ENCODE results near the gene SNX18. TPM values are rescaled to one million over a fixed set of nuclear protein-coding genes. Genes with fewer than 3 reads are reported as not detected.

SNX18 gene
- total and polyA plus RNA-seq, 2 of the 4 experiments (the other 2 are of a cell fraction) = 31.2 to 50.0 TPM

DNA sequence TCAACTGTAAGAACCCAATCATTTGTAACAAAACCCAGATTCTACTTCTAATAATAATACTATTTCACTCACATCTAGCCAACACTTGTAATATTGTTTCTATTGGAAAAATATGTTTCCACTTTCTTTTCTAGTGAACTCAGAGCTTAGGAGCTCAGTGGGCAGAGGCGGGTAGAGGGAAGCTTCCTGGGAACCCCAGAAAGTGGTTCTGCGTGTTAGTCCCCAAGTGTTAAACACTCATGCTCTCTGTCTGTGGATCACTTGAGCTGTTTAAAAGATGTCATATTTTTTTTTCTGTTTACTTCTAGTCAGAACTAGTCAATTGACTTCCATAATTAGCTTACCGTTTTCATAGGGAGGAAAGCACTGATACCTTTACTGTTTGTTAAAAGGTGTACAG is 20.6 kb downstream of the SNX18 start:
- no CpG with 5 or more reads among the region's 3 CpGs for WGBS, 2 experiments (ENCODE audit: extremely low coverage in 2 of 2, insufficient read length in 1 of 2)
- no peaks in the 10 kb centered on the region for H3K9me3 ChIP-seq (ENCODE audit: control insufficient read depth, insufficient read depth, low read length)
- H3K9me1 ChIP-seq (ENCODE audit: insufficient read depth, low read length) = peaks cover 26% of the 10 kb centered on the region
- BruUV-seq (replicated peaks) = no TSS peak
- no peak overlapping the region for H3K56ac ChIP-seq (ENCODE audit: extremely low read depth, insufficient read depth, low read length)
- ATAC-seq (ENCODE audit: low read depth) (no peak), DNase-seq (no peak)
- H3K18ac ChIP-seq (ENCODE audit: low read depth, low read length) = no peak overlapping the region
- H2BK20ac ChIP-seq (ENCODE audit: low read depth, low read length) = no peak overlapping the region
- H3K14ac ChIP-seq (replicated peaks; ENCODE audit: low read depth, low read length) = no peak overlapping the region
- no peak overlapping the region for H3K27ac ChIP-seq (ENCODE audit: insufficient read depth, low read length)
- no peak overlapping the region for H2AK9ac ChIP-seq (replicated peaks; ENCODE audit: low read depth, low read length, poor library complexity)
- H3K23ac ChIP-seq (ENCODE audit: low read depth, low read length) = no peak overlapping the region
- H2BK120ac ChIP-seq (ENCODE audit: low read depth, low read length) = no peak overlapping the region
- H3K4me3 ChIP-seq (ENCODE audit: insufficient read depth, low read depth, low read length) = no peak overlapping the region
- no peak overlapping the region for H4K8ac ChIP-seq (ENCODE audit: low read depth in 2 of 2, low read length in 2 of 2)
- ChIA-PET CTCF (interaction anchor here (1.3 to 1.5 kb wide), 2 partner anchors 11 to 13 kb away, joined by 3 read pairs; no protein-coding TSS in a partner anchor), POLR2A (ENCODE audit: unreplicated experiment) (no interaction called here)
- no peaks in the 10 kb centered on the region for H3K27me3 ChIP-seq (ENCODE audit: control insufficient read depth, insufficient read depth, low read length)
- peaks cover 18% of the 10 kb centered on the region for H3K4me1 ChIP-seq (ENCODE audit: control insufficient read depth, insufficient read depth, low read length)
- no peak overlapping the region; the same call in 1 of the 2 replicates for H3K4me2 ChIP-seq (ENCODE audit: low read depth, low read length)
- in situ Hi-C loops (cut with MboI; ENCODE audit: low sequenced_read_pairs) = no loop called here
- peaks cover 91% of the 10 kb centered on the region for H4K20me1 ChIP-seq (ENCODE audit: insufficient read depth, low read length)
- peaks cover 11 to 56% of the 10 kb centered on the region in 2 experiments; a peak in 3 of 4 replicates for H3K79me1 ChIP-seq (ENCODE audit: low read depth in 1 of 2, low read length in 2 of 2)
- H2BK5ac ChIP-seq (ENCODE audit: low read depth, low read length, poor library complexity, severe bottlenecking) = no peak overlapping the region
- TF ChIP-seq RCOR1 (IDR thresholded peaks at IDR 0.05; ENCODE audit: insufficient replicate concordance, low read length) (no peak), BHLHE40 (IDR thresholded peaks at IDR 0.05; ENCODE audit: low read depth, low read length) (no peak), RFX5 (IDR thresholded peaks at IDR 0.05; ENCODE audit: low read depth, low read length) (no peak), POLR2A (IDR thresholded peaks at IDR 0.05; ENCODE audit: low read depth, low read length) (no peak), SMC3 (IDR thresholded peaks at IDR 0.05; ENCODE audit: low read depth, low read length) (no peak), MAZ (IDR thresholded peaks at IDR 0.05; ENCODE audit: borderline replicate concordance, low read depth, low read length) (no peak), FOS (IDR thresholded peaks at IDR 0.05; ENCODE audit: low read depth, low read length) (no peak), NFE2L2 (IDR thresholded peaks at IDR 0.05; ENCODE audit: low read depth, low read length) (no peak), CEBPB (IDR thresholded peaks at IDR 0.05; ENCODE audit: low read depth, low read length) (no peak)
- TF ChIP-seq, protein P1, sequence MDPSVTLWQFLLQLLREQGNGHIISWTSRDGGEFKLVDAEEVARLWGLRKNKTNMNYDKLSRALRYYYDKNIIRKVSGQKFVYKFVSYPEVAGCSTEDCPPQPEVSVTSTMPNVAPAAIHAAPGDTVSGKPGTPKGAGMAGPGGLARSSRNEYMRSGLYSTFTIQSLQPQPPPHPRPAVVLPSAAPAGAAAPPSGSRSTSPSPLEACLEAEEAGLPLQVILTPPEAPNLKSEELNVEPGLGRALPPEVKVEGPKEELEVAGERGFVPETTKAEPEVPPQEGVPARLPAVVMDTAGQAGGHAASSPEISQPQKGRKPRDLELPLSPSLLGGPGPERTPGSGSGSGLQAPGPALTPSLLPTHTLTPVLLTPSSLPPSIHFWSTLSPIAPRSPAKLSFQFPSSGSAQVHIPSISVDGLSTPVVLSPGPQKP (IDR thresholded peaks at IDR 0.05; ENCODE audit: borderline replicate concordance, low read depth, low read length) = no peak
- TF ChIP-seq, protein P2, sequence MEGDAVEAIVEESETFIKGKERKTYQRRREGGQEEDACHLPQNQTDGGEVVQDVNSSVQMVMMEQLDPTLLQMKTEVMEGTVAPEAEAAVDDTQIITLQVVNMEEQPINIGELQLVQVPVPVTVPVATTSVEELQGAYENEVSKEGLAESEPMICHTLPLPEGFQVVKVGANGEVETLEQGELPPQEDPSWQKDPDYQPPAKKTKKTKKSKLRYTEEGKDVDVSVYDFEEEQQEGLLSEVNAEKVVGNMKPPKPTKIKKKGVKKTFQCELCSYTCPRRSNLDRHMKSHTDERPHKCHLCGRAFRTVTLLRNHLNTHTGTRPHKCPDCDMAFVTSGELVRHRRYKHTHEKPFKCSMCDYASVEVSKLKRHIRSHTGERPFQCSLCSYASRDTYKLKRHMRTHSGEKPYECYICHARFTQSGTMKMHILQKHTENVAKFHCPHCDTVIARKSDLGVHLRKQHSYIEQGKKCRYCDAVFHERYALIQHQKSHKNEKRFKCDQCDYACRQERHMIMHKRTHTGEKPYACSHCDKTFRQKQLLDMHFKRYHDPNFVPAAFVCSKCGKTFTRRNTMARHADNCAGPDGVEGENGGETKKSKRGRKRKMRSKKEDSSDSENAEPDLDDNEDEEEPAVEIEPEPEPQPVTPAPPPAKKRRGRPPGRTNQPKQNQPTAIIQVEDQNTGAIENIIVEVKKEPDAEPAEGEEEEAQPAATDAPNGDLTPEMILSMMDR (conservative IDR thresholded peaks at IDR 0.05; ENCODE audit: low read depth, low read length) = no peak
- no peak overlapping the region for H2BK15ac ChIP-seq (ENCODE audit: low read depth, low read length)
- H4K5ac ChIP-seq (ENCODE audit: low read depth, low read length) = no peak overlapping the region
- intact Hi-C loops (cut with micrococcal nuclease) = no loop called here
- H2AK5ac ChIP-seq (ENCODE audit: low read depth, low read length) = no peak overlapping the region
- no peak overlapping the region for H2AFZ ChIP-seq (replicated peaks; ENCODE audit: low read length, poor library complexity)
- H4K91ac ChIP-seq (ENCODE audit: insufficient read depth, low read depth, low read length) = no peak overlapping the region
- dilution Hi-C loops (cut with HindIII; ENCODE audit: low sequenced_read_pairs, unreplicated experiment) = no loop called here
- no peak overlapping the region for H3K9ac ChIP-seq (ENCODE audit: low read depth, low read length)
- H3K36me3 ChIP-seq (ENCODE audit: control insufficient read depth, insufficient read depth, low read length) = peaks cover 6% of the 10 kb centered on the region; the same call in 1 of the 2 replicates
- H3K4ac ChIP-seq (ENCODE audit: low read depth, low read length) = no peak overlapping the region
